Cardiac muscle cell (in vitro differentiated cells and primary cell): Measurements from ENCODE around the gene CKMT2. TPM values are rescaled to one million over a fixed set of nuclear protein-coding genes. Genes with fewer than 3 reads are reported as not detected.

Source experiments
- DNase-seq, 2 donors: peaks; one replicate each; pipeline versions ENCODE4 v3.0.0 to v3.0.0-alpha.2; 2010 to 2017; ENCODE audit warnings: low read depth in 1 of 2, low spot score in 1 of 2
- H3K27ac ChIP-seq: fragments of 200-600 bp; sonication (generic); 2 replicates; pipeline ENCODE4 v1.5.1; 2016
- H3K27me3 ChIP-seq: fragments of 200-600 bp; sonication (generic); 2 replicates; pipeline ENCODE4 v1.6.0; 2016; ENCODE audit warnings: control low read depth
- H3K36me3 ChIP-seq: fragments of 200-600 bp; sonication (generic); 2 replicates; pipeline ENCODE4 v1.5.1; 2016; ENCODE audit warnings: control low read depth
- H3K4me1 ChIP-seq: fragments of 200-600 bp; sonication (generic); 2 replicates; pipeline ENCODE4 v1.8.1; 2017; ENCODE audit warnings: low read depth, mild to moderate bottlenecking, mixed run types
- H3K4me3 ChIP-seq: fragments of 200-600 bp; sonication (generic); 2 replicates; pipeline ENCODE4 v1.5.1; 2016; ENCODE audit warnings: mild to moderate bottlenecking
- H3K9me3 ChIP-seq: fragments of 200-600 bp; sonication (generic); 2 replicates; pipeline ENCODE4 v1.5.1; 2017; ENCODE audit warnings: low read depth, mild to moderate bottlenecking, control low read depth
- CTCF ChIP-seq: IDR thresholded peaks from 2 replicates; pipeline ENCODE4 v1.5.1; 2012; ENCODE audit warnings: low read depth, mild to moderate bottlenecking, low read length
- polyA plus RNA-seq: library from polyadenylated mRNA; unstranded; fragments of >200 nt; fragmentation: Nextera tagmentation; extraction: Ambion mirVana; gene quantifications from 2 replicates; pipeline ENCODE4 v1.2.1, GENCODE V29; 2016
- total RNA-seq: library from RNA; depleted of rRNA; stranded (reverse); fragments of >200 nt; gene quantifications from 2 replicates; pipeline ENCODE4 v1.2.3, GENCODE V29; 2016

Gene CKMT2
- total and polyA plus RNA-seq, 2 experiments from 2014 or later, result 37.1 to 62.6 TPM

- DNase-seq, result no peak
- Histone ChIP-seq H3K27me3 (no peaks in the 10 kb centered on the region), H3K27ac (no peak overlapping the region), H3K36me3 (no peaks in the 10 kb centered on the region), H3K4me1 (peaks cover 10% of the 10 kb centered on the region), H3K4me3 (no peak overlapping the region), H3K9me3 (no peaks in the 10 kb centered on the region)
- no peak for TF ChIP-seq CTCF
These were observed 64.4 kb downstream of the CKMT2 start for GRCh38 chr5:81297531-81297930.

GRCh38 chr5:81300921-81301270 is 67.8 kb downstream of the CKMT2 start:
- peaks cover 11% of the 10 kb centered on the region for H3K4me1 ChIP-seq
- peak overlapping the region; percentile 97 for H3K27ac ChIP-seq
- H3K27me3 ChIP-seq, result no peaks in the 10 kb centered on the region
- DNase-seq, result no peak
- H3K9me3 ChIP-seq, result no peaks in the 10 kb centered on the region
- peaks cover 4% of the 10 kb centered on the region for H3K36me3 ChIP-seq
- TF ChIP-seq CTCF, result no peak
- peak overlapping the region; percentile 66 for H3K4me3 ChIP-seq

GRCh38 chr5:81301271-81302015 is 68.3 kb downstream of the CKMT2 start, which contains the start of gene ZCCHC9:
TSS of gene ZCCHC9 (plus strand) at chr5:81301587. CDS start at chr5:81304758, 3,171 bp downstream.
- H3K4me1 ChIP-seq, result peaks cover 11% of the 10 kb centered on the region
- TF ChIP-seq CTCF, result peak; percentile 26
- H3K27me3 ChIP-seq, result no peaks in the 10 kb centered on the region
- H3K27ac ChIP-seq, result peak within 1 kb of the TSS; percentile 97
- peak within 1 kb of the TSS; percentile 66 for H3K4me3 ChIP-seq
- H3K9me3 ChIP-seq, result no peaks in the 10 kb centered on the region
- DNase-seq, result peak; percentile 97 to 98
- peaks cover 4% of the 10 kb centered on the region for H3K36me3 ChIP-seq

GRCh38 chr5:81302596-81302995 is 69.5 kb downstream of the CKMT2 start:
- peak overlapping the region; percentile 97 for H3K27ac ChIP-seq

GRCh38 chr5:81303563-81303962 is 70.4 kb downstream of the CKMT2 start:
- peaks cover 11% of the 10 kb centered on the region for H3K4me1 ChIP-seq
- H3K36me3 ChIP-seq, result peaks cover 4% of the 10 kb centered on the region
- no peak for TF ChIP-seq CTCF
- no peak overlapping the region for H3K27ac ChIP-seq
- no peaks in the 10 kb centered on the region for H3K27me3 ChIP-seq
- no peak for DNase-seq
- H3K9me3 ChIP-seq, result no peaks in the 10 kb centered on the region
- no peak overlapping the region for H3K4me3 ChIP-seq

More at GRCh38 chr5:81302596-81302995, 69.5 kb downstream of the CKMT2 start:
- no peak for DNase-seq
- no peak for TF ChIP-seq CTCF
- Histone ChIP-seq H3K36me3 (peaks cover 4% of the 10 kb centered on the region), H3K9me3 (no peaks in the 10 kb centered on the region), H3K27me3 (no peaks in the 10 kb centered on the region), H3K4me1 (peaks cover 11% of the 10 kb centered on the region), H3K4me3 (peak overlapping the region; percentile 66)
